HG02678 (cell line): ENCODE data around the gene CCM2.
"Not testable (repeated sequence)": the region's sequence is repeated elsewhere in the genome, so short reads cannot be mapped to it uniquely, and the experiment has no call there.

ENCODE experiments used
- ATAC-seq: cut with Tn5 transposase; IDR thresholded peaks from one replicate; pipeline ENCODE4 v1.9.1; 2021; ENCODE audit warnings: mild to moderate bottlenecking, moderate library complexity; ENCODE audit not compliant: unreplicated experiment

CCM2 gene

GRCh38 chr7:45032421-45032820, 32.4 kb downstream of the CCM2 start:
- no peak for ATAC-seq

- no peak for ATAC-seq
Observed at GRCh38 chr7:45033261-45033930, 33.4 kb downstream of the CCM2 start.

- no peak for ATAC-seq
Observed at GRCh38 chr7:45033931-45034290, 33.9 kb downstream of the CCM2 start.

- ATAC-seq = not testable (repeated sequence)
Observed at GRCh38 chr7:45034710-45035109, 34.7 kb downstream of the CCM2 start.

GRCh38 chr7:45035371-45035770, 35.4 kb downstream of the CCM2 start:
- no peak for ATAC-seq

GRCh38 chr7:45035893-45036292, 35.9 kb downstream of the CCM2 start:
- ATAC-seq = no peak

GRCh38 chr7:45036317-45036716, 36.3 kb downstream of the CCM2 start:
- ATAC-seq = no peak

- ATAC-seq = no peak
Observed at GRCh38 chr7:45036796-45037195, 36.8 kb downstream of the CCM2 start.

- ATAC-seq = no peak
Observed at GRCh38 chr7:45037876-45038275, 37.9 kb downstream of the CCM2 start.

- no peak for ATAC-seq
Observed at GRCh38 chr7:45039106-45039505, 39.1 kb downstream of the CCM2 start.

GRCh38 chr7:45044338-45044737, 44.3 kb downstream of the CCM2 start:
- ATAC-seq = no peak

- no peak for ATAC-seq
Observed at GRCh38 chr7:45048748-45049147, 48.7 kb downstream of the CCM2 start.

- ATAC-seq = no peak
Observed at GRCh38 chr7:45050198-45050597, 50.2 kb downstream of the CCM2 start.

- ATAC-seq = no peak
Observed at GRCh38 chr7:45052011-45052410, 52.0 kb downstream of the CCM2 start.

GRCh38 chr7:45053401-45053800, 53.4 kb downstream of the CCM2 start:
- ATAC-seq = no peak

GRCh38 chr7:45053941-45054340, 53.9 kb downstream of the CCM2 start:
- no peak for ATAC-seq

GRCh38 chr7:45054442-45054841, 54.4 kb downstream of the CCM2 start:
- no peak for ATAC-seq

GRCh38 chr7:45055016-45055415, 55.0 kb downstream of the CCM2 start:
- no peak for ATAC-seq

- no peak for ATAC-seq
Observed at GRCh38 chr7:45055594-45056219, 55.7 kb downstream of the CCM2 start.

GRCh38 chr7:45057878-45058277, 57.9 kb downstream of the CCM2 start:
- no peak for ATAC-seq

GRCh38 chr7:45060295-45060694, 60.3 kb downstream of the CCM2 start:
- no peak for ATAC-seq

- ATAC-seq = no peak
Observed at GRCh38 chr7:45061352-45061751, 61.4 kb downstream of the CCM2 start.
